Large intestine (tissue), 12 donors: ENCODE data around the gene PSMA1. TPM values are rescaled to one million over a fixed set of nuclear protein-coding genes. Genes with fewer than 3 reads are reported as not detected.
"Not testable (repeated sequence)": the region's sequence is repeated elsewhere in the genome, so short reads cannot be mapped to it uniquely, and the experiment has no call there.

Experiments
- DNase-seq, 2 donors: peaks; one replicate each; pipeline versions ENCODE4 v3.0.0 to v3.0.0-alpha.2; 2013
- H3K27ac ChIP-seq: one replicate; pipeline ENCODE4 v1.5.1; 2013; ENCODE audit warnings: low read length
- H3K27me3 ChIP-seq: 2 replicates; pipeline ENCODE4 v1.6.1; 2013; ENCODE audit warnings: low read length; ENCODE audit not compliant: control insufficient read depth, insufficient read depth
- H3K36me3 ChIP-seq: 2 replicates; pipeline ENCODE4 v1.6.1; 2013; ENCODE audit warnings: low read length; ENCODE audit not compliant: control insufficient read depth, insufficient read depth
- H3K4me1 ChIP-seq: one replicate; pipeline ENCODE4 v1.6.1; 2013; ENCODE audit warnings: low read length; ENCODE audit not compliant: control insufficient read depth, insufficient read depth
- H3K4me3 ChIP-seq: one replicate; pipeline ENCODE4 v1.5.1; 2013; ENCODE audit warnings: low read length
- H3K9me3 ChIP-seq: one replicate; pipeline ENCODE4 v1.6.1; 2013; ENCODE audit warnings: mild to moderate bottlenecking, low read depth, low read length, moderate library complexity; ENCODE audit not compliant: control insufficient read depth
- WGBS: methylation state at CpG from one replicate; pipeline ENCODE4 v1.1.5; 2013; ENCODE audit warnings: low lambda C conversion rate; ENCODE audit not compliant: insufficient coverage; 5-methylcytosine and 5-hydroxymethylcytosine counted together
- long read RNA-seq, 11 donors: transcript quantifications; one replicate each; lab custom pipeline, GENCODE V29; 2026
- polyA plus RNA-seq: library from polyadenylated mRNA; unstranded; fragments of 120-200 nt; gene quantifications from one replicate; pipeline ENCODE4 v1.2.1, GENCODE V29; 2013

Gene PSMA1
- polyA plus RNA-seq = 138 TPM
- long read RNA-seq, donor 1, transcript PSMA1-201 (10 exons, 1,505 nt) = major isoform, 26 of 37 reads
- long read RNA-seq, donor 1, partial matches to known transcripts = 8 of 37 reads
- long read RNA-seq, donor 1, other reads (novel, unspliced or antisense) = 0 of 37 reads
- long read RNA-seq, donor 2, transcript PSMA1-201 (10 exons, 1,505 nt) = major isoform, 66 of 116 reads
- long read RNA-seq, donor 2, partial matches to known transcripts = 38 of 116 reads
- long read RNA-seq, donor 2, other reads (novel, unspliced or antisense) = 5 of 116 reads
- long read RNA-seq, donor 3 = 0 reads
- long read RNA-seq, donor 4, partial matches to known transcripts = 0 of 6 reads
- long read RNA-seq, donor 4, other reads (novel, unspliced or antisense) = 0 of 6 reads
- long read RNA-seq, donor 5, transcript PSMA1-201 (10 exons, 1,505 nt) = major isoform, 17 of 25 reads
- long read RNA-seq, donor 5, partial matches to known transcripts = 6 of 25 reads
- long read RNA-seq, donor 5, other reads (novel, unspliced or antisense) = 0 of 25 reads
- long read RNA-seq, donor 6, transcript PSMA1-201 (10 exons, 1,505 nt) = major isoform, 47 of 74 reads
- long read RNA-seq, donor 6, partial matches to known transcripts = 21 of 74 reads
- long read RNA-seq, donor 6, other reads (novel, unspliced or antisense) = 0 of 74 reads
- long read RNA-seq, donor 7, transcript PSMA1-201 (10 exons, 1,505 nt) = major isoform, 19 of 26 reads
- long read RNA-seq, donor 7, partial matches to known transcripts = 6 of 26 reads
- long read RNA-seq, donor 7, other reads (novel, unspliced or antisense) = 0 of 26 reads
- long read RNA-seq, donor 8, transcript PSMA1-201 (10 exons, 1,505 nt) = major isoform, 55 of 93 reads
- long read RNA-seq, donor 8, partial matches to known transcripts = 28 of 93 reads
- long read RNA-seq, donor 8, other reads (novel, unspliced or antisense) = 0 of 93 reads
- long read RNA-seq, donor 9, transcript PSMA1-201 (10 exons, 1,505 nt) = major isoform, 68 of 100 reads
- long read RNA-seq, donor 9, partial matches to known transcripts = 25 of 100 reads
- long read RNA-seq, donor 9, other reads (novel, unspliced or antisense) = 0 of 100 reads
- long read RNA-seq, donor 10, transcript PSMA1-201 (10 exons, 1,505 nt) = major isoform, 68 of 101 reads
- long read RNA-seq, donor 10, transcript PSMA1-203 (3 exons, 646 nt) = minor isoform, 6 of 101 reads
- long read RNA-seq, donor 10, partial matches to known transcripts = 26 of 101 reads
- long read RNA-seq, donor 10, other reads (novel, unspliced or antisense) = 0 of 101 reads
- long read RNA-seq, donor 11, transcript PSMA1-201 (10 exons, 1,505 nt) = major isoform, 51 of 53 reads
- long read RNA-seq, donor 11, partial matches to known transcripts = 0 of 53 reads
- long read RNA-seq, donor 11, other reads (novel, unspliced or antisense) = 0 of 53 reads

GRCh38 chr11:14519917-14520746 lies at the start of gene PSMA1:
TSS of gene PSMA1 (minus strand) at chr11:14520386. CDS start at chr11:14520299, 87 bp downstream.
- WGBS = no CpG with 5 or more reads among the region's 56 CpGs
- no peaks in the 10 kb centered on the region for H3K27me3 ChIP-seq
- peak within 1 kb of the TSS; percentile 61 for H3K27ac ChIP-seq
- DNase-seq = peak; percentile 93 to 98
- peak within 1 kb of the TSS; percentile 81 for H3K4me3 ChIP-seq
- no peaks in the 10 kb centered on the region for H3K4me1 ChIP-seq
- H3K9me3 ChIP-seq = no peaks in the 10 kb centered on the region
- H3K36me3 ChIP-seq = peaks cover 19% of the 10 kb centered on the region

GRCh38 chr11:14569516-14569915 lies 49.3 kb upstream of the PSMA1 start:
- not testable (repeated sequence) for H3K36me3 ChIP-seq, H3K27me3 ChIP-seq, H3K27ac ChIP-seq, H3K9me3 ChIP-seq, DNase-seq, H3K4me3 ChIP-seq
- peaks cover 14% of the 10 kb centered on the region for H3K4me1 ChIP-seq
- no CpG with 5 or more reads among the region's 6 CpGs for WGBS

- Histone ChIP-seq H3K4me1 (peaks cover 14% of the 10 kb centered on the region), H3K36me3 (no peaks in the 10 kb centered on the region), H3K4me3 (no peak overlapping the region), H3K9me3 (no peaks in the 10 kb centered on the region), H3K27me3 (no peaks in the 10 kb centered on the region), H3K27ac (peak overlapping the region; percentile 67)
- WGBS = no CpG with 5 or more reads among the region's 3 CpGs
- DNase-seq = no peak
These were observed 47.0 kb upstream of the PSMA1 start for GRCh38 chr11:14567064-14567651.

GRCh38 chr11:14566331-14567063 lies 46.3 kb upstream of the PSMA1 start:
- H3K4me3 ChIP-seq = no peak overlapping the region
- peak in 1 of 2 donors; percentile 59 for DNase-seq

GRCh38 chr11:14565845-14566244 lies 45.7 kb upstream of the PSMA1 start:
- no peak overlapping the region for H3K4me3 ChIP-seq
- H3K27me3 ChIP-seq = no peaks in the 10 kb centered on the region
- no peak for DNase-seq
- WGBS = 75% methylated on average over 2 of the region's 2 CpGs
- H3K9me3 ChIP-seq = no peaks in the 10 kb centered on the region
- H3K27ac ChIP-seq = peak overlapping the region; percentile 67
- H3K4me1 ChIP-seq = peaks cover 14% of the 10 kb centered on the region
- H3K36me3 ChIP-seq = no peaks in the 10 kb centered on the region

More at GRCh38 chr11:14566331-14567063, 46.3 kb upstream of the PSMA1 start:
- no peaks in the 10 kb centered on the region for H3K36me3 ChIP-seq
- no peaks in the 10 kb centered on the region for H3K27me3 ChIP-seq
- H3K27ac ChIP-seq = peak overlapping the region; percentile 67
- peaks cover 14% of the 10 kb centered on the region for H3K4me1 ChIP-seq
- no peaks in the 10 kb centered on the region for H3K9me3 ChIP-seq
- WGBS = no CpG with 5 or more reads among the region's 3 CpGs

- H3K36me3 ChIP-seq = no peaks in the 10 kb centered on the region
- H3K27ac ChIP-seq = no peak overlapping the region
- no peaks in the 10 kb centered on the region for H3K9me3 ChIP-seq
- DNase-seq = no peak
- H3K4me3 ChIP-seq = no peak overlapping the region
- WGBS = no CpG with 5 or more reads among the region's 1 CpG
- no peaks in the 10 kb centered on the region for H3K4me1 ChIP-seq
- no peaks in the 10 kb centered on the region for H3K27me3 ChIP-seq
These were observed 35.6 kb upstream of the PSMA1 start for GRCh38 chr11:14555818-14556217.

GRCh38 chr11:14554959-14555358 lies 34.8 kb upstream of the PSMA1 start:
- no CpG with 5 or more reads among the region's 2 CpGs for WGBS
- peak in 1 of 2 donors; percentile 43 for DNase-seq
- Histone ChIP-seq H3K27ac (no peak overlapping the region), H3K27me3 (no peaks in the 10 kb centered on the region), H3K36me3 (no peaks in the 10 kb centered on the region), H3K9me3 (no peaks in the 10 kb centered on the region), H3K4me3 (no peak overlapping the region), H3K4me1 (no peaks in the 10 kb centered on the region)

GRCh38 chr11:14552089-14552488 lies 31.9 kb upstream of the PSMA1 start:
- H3K36me3 ChIP-seq = no peaks in the 10 kb centered on the region
- H3K4me3 ChIP-seq = no peak overlapping the region
- H3K4me1 ChIP-seq = no peaks in the 10 kb centered on the region
- H3K27me3 ChIP-seq = no peaks in the 10 kb centered on the region
- H3K9me3 ChIP-seq = no peaks in the 10 kb centered on the region
- no peak for DNase-seq
- H3K27ac ChIP-seq = no peak overlapping the region
- WGBS = 100% methylated on average over 2 of the region's 4 CpGs
